Embryonic facial prominence (tissue), 1 donor: ENCODE results near the gene CUBN.

Experiments used
- DNase-seq: peaks from one replicate; pipeline ENCODE4 v3.0.0-alpha.2; 2016; ENCODE audit errors: extremely low spot score

Gene CUBN

GRCh38 chr10:16989826-16990293 is 139.8 kb downstream of the CUBN start:
- no peak for DNase-seq

GRCh38 chr10:16988900-16989299 is 140.7 kb downstream of the CUBN start:
- DNase-seq: no peak

GRCh38 chr10:16987976-16988610 is 141.5 kb downstream of the CUBN start:
- no peak for DNase-seq

- no peak for DNase-seq
These were observed 142.4 kb downstream of the CUBN start for GRCh38 chr10:16987206-16987621.

DNA sequence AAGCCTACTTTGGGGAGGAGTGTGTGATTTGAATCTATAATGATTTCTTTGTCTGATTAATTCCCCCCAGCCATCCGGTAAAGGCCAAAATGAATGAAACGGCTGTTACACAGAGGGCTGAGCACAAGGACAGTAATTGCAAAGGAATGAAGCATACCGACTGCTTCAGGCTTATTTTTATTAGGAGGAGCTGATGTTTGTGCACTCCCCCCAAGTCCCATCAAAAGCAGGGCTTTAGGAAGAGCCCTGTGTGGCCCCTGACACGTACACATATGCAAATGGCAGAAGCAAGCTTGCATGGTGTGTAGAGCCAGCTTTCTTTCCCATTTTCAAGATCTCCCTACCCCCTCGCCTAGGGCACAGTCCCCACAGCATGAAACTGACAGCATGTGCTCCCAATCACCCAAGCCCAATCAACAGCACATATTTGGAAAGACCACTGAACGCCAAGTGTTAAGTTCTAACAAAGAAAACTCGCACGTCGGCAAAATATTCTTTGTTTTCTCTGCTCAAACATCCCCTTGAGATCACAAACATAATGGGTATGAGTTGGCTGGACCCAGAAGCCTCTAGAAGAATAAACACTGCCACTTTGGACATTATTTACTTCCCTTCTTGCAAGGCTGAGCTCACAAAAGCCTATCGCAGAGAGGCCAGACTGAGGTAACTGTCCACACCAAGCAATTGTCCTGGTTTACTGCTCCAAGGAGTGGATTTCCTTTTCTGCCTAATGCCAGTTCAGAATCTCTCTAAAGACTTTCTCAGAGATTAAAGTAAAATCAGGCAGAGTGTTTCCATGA is 143.0 kb downstream of the CUBN start:
- DNase-seq: no peak

DNA sequence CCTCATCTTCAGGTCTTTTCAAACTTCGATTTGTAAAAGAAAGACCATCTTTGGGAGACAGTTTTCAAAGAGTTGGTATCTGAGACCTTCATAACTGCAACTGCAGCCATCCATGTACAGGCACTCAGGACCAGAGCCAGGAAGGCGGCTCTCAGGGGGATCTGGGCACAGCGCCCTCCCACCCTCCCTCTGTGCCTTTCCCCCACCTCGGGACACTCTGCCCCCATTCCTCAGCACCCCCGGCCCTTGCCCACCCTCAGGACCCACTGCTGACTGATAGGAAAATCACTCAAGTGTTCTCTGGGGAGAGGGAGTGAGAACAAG is 143.6 kb downstream of the CUBN start:
- no peak for DNase-seq

- DNase-seq: no peak
These were observed 145.4 kb downstream of the CUBN start for GRCh38 chr10:16984242-16984641.

GRCh38 chr10:16976803-16977202 is 152.8 kb downstream of the CUBN start:
- no peak for DNase-seq

DNA sequence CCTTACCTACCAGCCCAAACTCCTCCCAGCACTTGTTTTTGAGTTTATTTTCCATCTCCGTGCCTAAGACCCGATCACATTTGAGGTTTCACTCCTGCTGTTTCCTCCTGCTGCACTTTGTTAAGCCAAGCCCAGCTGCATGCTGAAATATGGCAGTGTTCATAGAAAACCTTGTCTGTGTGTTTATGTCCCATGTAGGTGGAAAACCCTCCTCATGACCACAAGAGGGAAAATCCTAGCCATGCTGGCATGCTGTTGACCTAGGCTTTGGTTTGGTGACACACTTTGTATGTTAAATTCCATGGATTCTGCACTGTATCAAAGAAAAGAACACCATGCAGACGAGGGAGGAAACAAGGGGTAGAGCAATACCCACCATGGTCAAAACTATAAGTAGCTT is 154.4 kb downstream of the CUBN start:
- no peak for DNase-seq

DNA sequence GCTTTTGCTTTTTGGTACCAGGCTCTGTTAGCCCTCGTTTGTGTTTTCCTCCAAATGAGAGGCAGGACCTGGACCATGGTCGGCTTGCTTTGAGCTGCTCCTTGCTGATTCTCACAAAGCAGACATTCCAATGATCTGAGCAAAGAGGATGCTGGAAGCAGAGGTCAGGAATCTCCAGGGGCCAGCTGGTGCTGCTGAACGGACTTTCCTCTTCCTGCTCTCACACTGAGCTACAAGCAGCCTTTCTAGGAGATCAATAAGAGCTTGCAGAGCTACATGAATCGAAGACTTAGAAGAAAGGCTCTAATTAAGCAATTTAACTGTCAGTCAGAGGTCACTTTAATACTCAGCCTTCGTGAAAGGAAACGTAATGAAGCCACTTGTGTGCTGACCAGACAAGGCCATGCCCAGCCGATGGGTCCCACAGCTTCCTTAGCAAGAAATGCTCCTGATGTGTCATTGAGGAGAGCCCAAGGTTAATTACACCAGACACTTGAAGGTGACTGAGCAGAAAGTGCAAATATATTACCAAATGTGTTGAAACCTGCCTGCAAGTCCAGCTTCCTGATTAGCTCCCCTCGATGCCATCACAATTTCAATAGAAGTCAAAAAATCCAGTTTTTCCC is 161.1 kb downstream of the CUBN start:
- DNase-seq: no peak

DNA sequence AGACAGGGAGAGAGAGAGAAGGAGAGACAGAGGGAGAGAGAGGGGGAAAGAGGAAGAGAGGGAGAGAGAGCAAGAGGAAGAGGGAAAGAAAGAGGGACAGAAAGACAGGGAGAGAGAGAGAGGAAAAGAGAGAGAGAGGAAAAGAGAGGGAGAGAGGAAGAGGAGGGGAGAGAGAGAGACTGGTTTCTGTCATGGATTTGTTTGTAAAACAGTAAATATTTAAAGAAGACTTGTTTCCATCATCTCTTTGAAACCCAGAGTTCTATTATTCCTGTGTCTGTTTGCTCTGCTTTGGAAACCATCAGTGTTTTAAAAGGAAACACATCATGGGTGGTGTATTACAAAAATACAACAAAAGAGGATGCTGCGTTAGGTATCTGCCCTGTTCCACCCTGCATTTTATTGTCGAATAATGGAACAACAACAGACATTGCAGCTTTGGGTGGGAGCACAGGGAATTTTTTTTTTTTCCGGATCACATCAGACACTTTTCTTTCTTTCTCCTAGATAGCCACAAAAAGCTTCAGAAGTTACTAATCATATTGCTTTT is 161.7 kb downstream of the CUBN start:
- no peak for DNase-seq

DNA sequence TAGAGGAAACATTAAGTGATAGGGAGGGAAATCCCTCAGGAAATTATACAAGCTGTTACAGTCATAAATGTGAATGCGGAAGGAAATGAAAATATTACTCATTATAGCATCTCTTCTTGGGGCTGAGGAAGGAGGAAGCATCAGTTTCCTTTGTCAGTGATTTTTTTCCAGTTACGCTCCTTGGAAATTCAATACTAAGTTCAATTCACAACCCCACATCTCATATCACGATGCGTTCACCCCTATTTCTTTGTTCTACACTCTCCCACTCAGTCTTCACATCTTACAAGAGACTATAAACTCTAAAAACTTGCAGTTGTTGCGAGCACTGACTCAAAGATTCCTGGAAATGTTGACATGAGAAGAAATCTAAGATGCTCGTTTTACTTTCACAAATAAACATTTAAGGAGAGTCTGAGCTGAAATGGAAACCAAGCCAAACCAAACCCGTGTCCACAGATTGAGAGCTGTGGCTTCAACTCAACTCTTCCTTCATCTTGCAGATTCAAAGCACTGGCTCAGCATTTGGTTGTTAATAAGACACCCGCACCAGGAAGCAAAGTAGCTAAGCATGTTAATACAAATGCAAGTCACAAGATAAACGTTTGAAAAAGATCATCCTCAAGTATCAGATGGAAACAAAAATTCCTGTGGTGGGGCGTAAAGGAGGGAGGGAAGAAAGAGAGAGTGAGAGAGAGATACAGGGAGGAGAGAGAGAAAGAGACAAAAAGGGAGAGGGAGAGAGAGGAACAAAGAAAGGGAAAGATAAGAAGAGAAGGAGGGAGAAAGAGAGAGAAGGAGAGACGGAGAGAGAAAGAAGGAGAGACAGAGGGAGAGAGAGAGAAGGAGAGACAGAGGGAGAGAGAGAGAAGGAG is 162.4 kb downstream of the CUBN start:
- peak; percentile 45 for DNase-seq

DNA sequence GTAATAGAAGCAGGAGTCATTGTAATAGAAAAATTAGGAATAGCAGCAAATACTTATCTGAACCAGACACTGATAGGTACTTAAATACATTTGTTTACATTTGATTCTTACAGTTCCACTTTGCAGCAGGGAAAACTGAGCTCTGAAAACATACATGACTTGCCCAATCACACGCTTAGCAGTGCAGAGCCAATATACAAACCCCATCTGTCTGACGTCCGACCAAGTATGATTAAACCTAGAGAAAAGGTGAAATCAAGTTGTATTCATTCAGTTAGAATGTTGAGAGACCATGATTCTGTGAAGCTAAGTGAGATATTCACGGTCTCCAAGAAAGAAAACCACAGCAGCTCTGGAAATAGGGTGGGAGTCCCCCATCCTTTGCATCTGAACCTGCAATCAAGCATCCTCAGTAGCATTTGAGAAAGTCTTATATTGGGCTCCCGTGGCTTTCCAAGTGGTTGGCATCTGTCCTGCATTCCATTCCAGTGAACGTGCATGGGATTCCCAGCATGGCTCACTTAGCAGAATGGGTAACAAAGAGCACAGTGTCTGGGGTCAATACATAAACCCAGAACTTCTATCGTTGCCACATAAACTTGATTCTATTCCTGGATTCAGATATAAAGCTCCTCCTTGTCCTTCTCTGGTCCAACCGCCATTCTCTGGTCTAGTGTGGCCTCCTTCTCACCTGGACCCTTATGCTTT is 163.7 kb downstream of the CUBN start:
- DNase-seq: peak; percentile 72

- DNase-seq: no peak
These were observed 164.3 kb downstream of the CUBN start for GRCh38 chr10:16965344-16965616.

DNA sequence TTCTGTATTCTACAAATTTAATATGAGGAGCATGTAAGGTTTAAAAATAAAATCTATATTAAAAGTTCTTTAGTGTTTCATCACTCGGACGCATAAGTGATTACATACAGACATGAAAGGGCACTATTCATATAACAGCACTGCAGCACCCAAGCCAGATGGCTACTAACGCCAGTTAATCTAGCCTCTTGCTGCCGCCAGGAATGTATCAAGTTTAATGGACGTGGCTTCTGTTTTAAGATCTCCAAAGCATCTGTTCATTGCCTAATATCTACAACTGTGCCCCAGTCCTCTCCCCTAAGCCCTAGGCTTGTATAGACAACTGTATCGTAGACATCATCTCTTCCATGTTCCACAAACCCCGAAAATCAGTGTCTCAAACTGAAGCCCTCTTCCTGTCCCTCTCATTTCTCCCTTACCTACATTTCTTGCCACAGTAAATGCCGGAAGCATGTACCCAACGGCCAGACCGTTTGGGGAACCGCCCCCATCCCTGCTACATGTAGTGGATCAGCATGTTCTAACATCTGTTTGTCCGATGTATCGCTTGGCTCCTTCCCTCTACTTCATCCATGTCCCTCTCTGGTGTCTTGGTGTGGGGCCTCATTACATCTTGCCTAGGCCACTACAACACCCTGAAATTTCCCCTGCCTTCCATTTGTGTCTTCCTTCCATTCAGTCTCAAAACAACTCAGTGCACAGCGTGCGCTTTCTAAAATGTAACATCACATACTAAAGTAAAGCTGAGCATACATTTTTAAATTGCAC is 164.9 kb downstream of the CUBN start:
- peak; percentile 45 for DNase-seq

DNA sequence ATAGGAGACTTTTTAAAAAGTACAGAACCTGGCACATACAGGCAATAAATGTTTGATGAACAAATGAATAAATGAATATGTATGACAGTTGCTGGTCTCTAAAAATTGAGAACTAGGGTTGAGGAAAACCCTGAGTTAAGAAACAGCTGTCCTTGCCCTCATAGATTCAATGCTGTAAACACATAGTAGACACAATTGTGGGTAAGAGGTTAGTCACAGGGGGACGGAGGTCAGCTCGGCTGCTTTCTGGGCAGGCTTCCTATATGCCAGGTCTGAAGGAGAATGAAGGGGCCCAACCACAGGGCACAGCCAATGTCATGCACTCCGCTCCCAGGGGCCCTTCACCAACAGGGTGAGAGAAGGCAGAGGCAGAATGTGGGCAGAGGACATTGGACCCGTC is 169.1 kb downstream of the CUBN start:
- DNase-seq: no peak

DNA sequence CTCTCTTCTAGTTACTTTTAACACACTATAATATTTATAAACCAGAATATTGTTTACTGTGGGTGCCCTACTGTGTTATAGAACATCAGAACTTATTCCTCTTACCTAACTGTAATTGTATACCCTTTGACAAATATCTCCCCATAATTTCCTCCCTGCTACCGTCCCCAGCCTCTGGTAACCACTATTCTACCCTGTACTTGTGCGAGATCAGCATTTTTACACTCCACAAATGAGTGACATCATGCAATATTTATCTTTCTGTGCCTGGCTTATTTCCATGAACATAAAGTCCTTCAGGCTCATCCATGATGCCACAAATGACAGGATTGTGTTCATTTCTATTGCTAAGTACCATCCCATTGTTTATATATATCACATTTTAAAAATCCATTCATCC is 172.6 kb downstream of the CUBN start:
- DNase-seq: no peak

DNA sequence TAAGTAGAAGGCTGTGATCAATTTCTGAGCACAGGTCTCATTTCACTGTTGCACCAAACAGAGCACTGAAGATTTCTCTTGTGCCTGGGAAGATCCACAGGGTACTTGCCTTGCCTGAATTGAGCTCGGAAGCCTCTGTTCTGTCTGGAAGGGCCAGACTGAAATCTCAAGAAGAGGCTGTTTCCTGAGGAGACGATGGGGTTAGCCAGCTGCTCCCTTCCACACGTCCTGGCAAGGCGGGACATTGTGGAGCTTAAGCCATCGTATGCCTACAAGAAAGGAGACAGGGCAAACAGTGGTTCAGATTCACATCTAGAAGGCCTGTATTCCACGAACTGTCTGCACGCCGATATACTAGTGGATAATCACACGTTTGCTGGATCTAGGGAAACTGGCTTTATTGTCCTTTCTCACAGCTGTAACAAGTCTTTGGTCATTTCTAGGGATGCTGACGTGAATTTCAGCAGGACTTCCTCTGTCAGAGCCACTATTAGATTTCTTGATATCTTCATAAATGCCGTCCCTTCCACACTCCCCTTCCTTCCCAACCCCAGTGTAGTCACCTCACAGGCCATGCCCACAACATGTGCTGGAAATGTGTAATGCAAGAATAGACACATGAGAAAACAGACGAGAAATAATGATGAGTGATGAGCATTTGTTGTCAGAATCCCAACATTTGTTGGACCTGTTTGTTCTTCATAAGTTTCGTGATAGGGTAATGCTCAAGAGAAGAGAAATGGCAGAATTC is 175.2 kb downstream of the CUBN start:
- no peak for DNase-seq

DNA sequence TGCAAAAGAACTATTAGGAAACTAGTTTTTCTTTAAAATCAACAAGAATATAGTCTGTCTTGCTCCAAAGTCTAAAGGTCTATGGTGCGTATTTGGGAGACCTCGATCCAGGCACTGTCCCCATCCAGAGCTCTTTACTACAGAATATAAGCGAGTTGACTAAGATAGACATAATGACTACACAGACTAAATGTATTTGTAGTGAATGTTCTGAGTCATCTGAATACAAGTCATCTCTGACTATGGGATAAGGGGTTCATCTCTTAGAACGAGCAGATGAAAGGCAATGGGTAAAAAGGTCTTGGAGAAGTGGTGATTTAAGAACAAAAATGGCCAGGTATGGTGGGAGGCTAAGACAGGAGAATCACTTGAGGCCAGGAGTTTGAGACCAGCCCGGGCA is 176.3 kb downstream of the CUBN start:
- no peak for DNase-seq

- no peak for DNase-seq
These were observed 177.0 kb downstream of the CUBN start for GRCh38 chr10:16952610-16953009.
